Right renal pelvis (tissue), 4 donors: ENCODE measurements around the gene OBP2A. TPM values are rescaled to one million over a fixed set of nuclear protein-coding genes. Genes with fewer than 3 reads are reported as not detected.

Experiments used
- DNase-seq, 4 donors: peaks; one replicate each; pipeline ENCODE4 v3.0.0-alpha.2; 2013; ENCODE audit warnings: low read depth in 4 of 4, low spot score in 3 of 4, missing footprints in 1 of 4
- polyA plus RNA-seq, 4 donors: library from polyadenylated mRNA; unstranded; fragments of 120-200 nt; gene quantifications; one replicate each; pipeline ENCODE4 v1.2.1, GENCODE V29; 2013; ENCODE audit not compliant: insufficient read length in 4 of 4

OBP2A gene
- polyA plus RNA-seq, 4 donors, result 0.27 to 0.76 (median 0.33) TPM

DNA sequence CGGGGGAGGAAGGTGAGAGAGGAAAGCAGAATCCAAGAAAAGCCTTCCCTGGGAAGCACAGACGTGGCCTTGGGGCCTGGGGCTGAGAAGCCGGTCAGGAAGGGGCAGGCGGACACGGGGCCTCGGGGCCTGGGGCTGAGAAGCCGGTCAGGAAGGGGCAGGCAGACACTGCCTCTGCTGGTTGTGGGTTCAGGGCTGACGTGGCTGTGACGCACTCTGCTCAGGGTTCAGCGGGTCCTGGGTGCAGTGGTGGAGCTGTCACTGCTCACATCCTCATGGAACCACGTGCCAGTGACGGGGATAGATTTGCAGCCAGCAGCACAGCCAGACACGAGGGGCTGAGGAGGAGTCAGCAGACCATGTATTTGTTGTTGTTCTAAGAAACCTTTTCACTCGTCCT, 28.4 kb downstream of the OBP2A start:
- DNase-seq, result no peak

DNA sequence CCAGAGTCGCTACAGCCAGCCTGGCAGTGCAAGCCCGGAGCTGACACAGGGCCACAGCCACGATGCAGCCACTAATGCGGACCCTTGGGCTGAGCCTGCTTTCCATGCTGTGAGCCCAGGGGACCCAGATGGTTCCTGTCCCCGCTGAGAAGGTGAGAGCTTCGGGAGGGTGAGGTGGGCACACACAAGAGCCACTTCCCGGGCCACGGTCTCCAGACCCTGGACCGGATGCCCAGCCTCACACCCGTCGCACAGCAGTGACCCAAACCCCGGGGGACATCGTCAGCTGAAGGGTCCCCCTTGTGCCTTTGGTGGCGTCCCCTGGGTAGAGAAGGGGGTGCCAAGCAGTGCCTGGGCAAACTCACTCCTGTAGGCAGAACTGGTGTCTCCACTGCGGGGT, 29.0 kb downstream of the OBP2A start:
- no peak for DNase-seq

DNA sequence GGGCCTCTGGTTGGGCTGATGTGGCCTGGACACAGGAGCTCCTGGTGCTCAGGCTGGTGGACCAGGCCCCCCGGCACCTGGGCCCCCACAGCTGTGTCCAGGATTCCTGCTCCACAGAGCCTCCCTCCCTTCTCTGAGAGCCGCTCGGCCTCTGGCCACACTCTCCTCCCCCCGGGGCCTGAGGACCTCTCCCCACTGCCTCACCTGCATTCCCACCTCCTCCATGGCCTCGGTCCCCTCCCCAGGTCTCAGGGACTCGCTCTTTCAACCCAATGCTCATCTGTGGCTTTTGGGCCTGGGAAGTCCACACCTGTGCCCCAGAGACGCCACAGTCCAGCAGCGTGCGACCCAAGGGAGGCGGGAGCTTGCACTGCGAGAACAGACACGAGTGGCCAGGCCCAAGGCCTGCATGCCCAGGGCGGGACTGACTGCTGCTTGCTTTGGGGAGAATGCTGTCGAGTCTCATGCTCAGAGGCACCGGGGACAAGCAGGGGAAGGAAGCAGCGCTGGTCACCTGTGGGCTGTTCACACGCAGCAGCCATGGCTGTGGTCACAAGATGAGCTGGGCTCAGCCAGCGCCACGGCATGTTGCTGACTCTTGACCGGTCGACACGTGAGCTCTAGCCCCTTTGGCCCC, 30.2 kb downstream of the OBP2A start:
- no peak for DNase-seq

DNA sequence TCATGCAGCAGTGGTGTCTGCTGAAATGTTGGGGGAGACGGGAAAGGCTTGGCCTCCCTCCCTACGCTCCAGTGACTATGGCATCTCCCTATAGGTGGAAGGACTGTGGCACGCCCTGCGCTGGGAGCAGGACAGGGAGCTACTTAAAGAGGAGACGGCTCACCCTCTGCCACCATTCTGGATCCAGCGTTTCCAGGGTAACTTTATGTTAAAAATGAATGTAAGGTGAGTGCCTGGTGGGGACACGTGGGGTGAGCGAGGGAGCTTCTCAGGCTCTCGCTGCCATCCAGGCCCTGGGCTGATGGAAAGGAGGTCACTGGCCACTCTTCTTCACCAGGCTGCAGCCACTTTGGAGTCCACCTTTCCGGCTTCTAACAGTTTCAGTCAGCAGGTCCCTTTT, 31.3 kb downstream of the OBP2A start:
- no peak for DNase-seq

DNA sequence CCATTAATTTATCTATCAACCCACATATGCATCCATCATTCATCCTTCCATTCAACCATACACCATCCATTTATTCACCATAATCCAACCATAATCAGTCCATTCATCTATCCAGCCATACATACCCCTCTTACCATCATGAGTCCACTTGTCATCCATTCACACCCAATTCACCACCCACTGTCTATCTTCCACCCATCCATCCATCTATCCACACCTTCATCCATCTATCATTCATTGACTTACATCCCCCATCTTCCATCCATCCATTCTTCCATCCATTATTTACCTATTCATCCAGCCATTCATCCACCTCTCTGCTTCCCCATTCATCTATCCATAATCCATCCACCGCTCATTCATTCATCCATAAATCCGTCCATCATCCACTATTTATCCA, 33.4 kb downstream of the OBP2A start:
- DNase-seq, result no peak

DNA sequence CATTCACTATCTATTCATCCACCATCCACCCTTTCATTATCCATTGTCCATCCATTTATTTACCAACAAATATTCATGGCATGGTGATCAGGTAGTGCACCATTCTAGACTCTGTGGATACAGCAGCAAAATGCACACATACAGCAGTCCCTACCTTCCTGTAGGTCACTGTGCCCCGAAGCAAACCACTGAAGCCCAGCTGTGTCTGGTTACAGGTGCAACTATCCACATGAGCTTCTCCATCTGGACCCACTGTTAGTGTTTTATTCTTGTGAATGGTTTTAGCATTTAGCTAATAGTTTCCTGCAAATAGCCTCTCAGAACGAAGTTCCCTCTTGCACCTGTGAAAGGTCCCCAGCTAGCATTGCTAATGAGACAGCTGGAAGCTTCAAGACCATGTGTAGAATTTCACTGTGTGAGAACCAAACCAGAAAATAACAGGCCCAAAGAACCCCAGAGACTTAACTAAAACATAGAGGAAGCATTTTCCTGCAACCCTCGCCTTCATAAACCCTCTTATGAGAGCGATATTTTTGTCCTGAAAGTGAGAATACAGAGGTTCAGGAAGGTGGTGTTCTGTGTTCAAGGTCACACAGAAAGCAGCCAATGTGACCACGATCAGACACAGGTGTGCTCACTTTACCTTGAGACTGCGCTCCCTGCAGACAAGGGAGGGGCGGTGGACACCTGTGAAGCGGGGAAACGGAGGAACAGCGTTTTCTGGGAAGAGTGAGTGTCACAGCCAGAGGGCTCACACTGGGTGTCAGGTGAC, 34.1 kb downstream of the OBP2A start:
- no peak for DNase-seq

DNA sequence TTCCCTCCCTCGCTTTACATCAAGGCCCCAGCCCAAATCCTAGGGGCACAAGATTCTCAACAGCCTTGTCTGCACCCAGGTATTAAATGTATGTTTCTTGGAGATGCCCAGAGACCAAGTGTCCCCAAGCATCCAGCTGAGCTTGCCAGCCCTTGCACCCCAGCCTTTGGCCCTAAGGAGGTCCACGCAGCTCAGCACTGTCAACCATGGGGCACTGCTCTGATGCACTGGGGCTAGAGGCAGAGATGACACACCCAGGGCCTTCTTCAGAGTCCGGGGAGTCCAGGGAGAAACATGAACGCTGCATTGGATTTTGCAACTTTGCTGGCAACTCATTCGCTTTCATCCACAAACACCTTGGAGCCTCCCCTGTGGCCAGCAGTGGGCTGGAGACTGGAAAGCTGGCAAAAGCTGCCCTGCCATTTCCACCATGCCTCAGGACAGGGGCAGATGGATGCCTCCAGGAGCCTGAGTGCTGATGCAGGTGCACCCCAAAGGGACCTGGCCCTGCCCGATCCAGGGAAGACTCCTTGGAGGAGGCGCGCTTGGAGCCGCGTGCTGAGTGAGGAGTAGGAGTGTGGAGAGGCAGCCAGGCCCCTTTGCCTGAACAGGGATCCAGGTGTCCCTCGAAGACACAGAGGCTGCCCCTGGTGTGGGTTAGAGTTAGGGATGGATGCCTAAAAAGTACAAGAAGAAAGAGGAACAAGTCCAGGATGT, 34.9 kb downstream of the OBP2A start:
- no peak for DNase-seq

DNA sequence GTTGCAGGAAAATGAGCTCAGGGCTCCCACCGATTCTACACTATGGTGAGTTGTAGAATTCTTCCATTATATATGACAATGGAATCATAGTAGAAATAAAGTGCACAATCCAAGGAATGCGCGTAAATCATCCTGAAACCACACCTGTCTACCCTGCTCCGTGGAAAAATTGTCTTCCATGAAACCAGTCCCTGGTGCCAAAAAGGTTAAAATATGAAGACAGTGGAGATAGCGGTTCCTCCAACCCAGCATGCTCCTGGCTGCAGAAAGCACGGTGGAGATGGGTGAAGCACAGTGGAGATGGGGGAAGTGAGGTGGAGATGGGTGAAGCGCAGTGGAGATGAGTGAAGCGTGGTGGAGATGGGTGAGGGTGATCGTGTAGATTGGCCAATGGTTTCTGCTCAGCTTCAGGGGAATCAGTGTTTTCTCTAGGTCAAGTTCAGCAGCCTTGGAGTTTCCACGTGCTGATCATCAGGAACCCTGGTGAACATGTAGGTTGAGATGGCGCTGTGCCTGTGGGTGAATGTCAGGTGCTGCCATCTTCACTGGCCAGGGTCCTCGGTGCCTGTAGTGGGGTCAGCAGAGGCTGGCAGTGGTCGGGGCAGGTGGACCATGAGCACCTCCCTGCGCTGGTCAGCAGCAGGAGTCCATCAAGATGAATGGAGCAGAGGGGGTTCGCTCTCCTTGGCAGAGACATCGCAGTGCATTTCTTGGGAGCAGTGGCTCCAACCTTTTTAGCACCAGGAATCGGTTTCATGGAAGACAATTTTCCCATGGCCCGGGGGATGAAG, 35.9 kb downstream of the OBP2A start:
- no peak for DNase-seq

DNA sequence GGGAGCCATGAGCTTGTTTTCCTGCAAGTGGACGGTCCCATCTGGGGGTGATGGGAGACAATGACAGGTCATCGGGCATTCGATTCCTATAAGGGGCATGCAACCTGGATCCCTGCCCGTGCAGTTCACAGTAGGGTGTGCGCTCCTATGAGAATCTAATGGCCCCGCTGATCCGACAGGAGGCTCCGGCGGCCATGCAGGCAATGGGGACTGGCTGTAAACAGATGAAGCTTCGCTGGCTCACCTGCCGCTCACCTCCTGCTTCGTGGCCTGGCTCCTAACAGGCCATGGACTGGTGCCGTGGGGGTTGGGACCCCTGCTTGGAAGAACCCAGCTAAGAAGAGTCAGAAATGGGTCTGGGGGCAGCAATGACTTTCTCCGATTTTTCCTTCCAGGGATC, 36.6 kb downstream of the OBP2A start:
- DNase-seq, result no peak

DNA sequence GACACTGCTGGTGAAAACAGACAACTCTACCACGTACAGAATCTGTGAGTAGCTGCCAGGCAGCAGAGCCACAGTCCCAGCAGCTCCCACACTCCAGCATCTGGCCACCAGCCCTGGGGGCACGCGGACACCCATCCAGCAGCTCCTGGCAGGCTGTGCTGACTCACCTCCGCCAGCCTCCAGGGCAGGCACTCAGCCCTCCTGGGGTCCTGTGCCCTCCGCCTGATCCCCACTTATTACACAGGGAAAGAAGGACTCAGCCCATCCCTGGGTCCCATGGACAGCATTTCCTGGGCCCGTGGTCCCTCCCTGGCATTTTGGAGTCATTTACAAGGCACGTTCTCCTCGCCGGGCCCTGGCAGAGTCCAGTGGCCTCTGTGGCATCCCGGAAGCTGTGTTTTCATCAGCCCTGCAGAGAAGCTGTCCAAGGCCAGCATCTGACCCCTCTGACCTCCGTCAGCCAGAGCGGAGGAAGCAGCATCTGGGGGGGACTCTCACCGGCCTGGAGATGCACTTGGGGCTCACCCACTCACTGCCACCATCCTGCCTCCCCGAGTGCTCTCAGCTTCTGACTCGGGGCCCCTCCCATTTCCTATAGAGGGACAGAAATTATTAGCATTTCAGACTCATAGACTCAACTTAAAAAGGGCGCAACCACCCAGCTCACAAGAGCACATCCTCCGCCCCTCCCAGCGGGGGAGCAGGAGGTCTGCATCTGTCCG, 37.2 kb downstream of the OBP2A start:
- no peak for DNase-seq

DNA sequence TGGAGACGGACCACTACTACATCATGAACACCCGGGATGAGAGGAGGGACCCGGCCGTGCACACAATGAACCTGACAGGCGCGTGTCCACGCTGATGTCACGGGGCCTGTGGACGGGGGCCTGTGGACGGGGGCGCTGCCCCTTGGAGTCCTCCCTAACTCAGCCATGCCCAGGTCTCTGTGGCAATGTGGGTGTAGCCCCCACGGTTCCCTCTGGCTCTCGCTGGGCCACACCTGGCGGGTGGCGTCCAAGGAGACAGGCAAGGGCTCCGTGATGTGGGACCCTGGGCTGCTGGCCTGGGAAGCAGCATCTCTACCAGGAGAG, 37.7 kb downstream of the OBP2A start:
- no peak for DNase-seq

DNA sequence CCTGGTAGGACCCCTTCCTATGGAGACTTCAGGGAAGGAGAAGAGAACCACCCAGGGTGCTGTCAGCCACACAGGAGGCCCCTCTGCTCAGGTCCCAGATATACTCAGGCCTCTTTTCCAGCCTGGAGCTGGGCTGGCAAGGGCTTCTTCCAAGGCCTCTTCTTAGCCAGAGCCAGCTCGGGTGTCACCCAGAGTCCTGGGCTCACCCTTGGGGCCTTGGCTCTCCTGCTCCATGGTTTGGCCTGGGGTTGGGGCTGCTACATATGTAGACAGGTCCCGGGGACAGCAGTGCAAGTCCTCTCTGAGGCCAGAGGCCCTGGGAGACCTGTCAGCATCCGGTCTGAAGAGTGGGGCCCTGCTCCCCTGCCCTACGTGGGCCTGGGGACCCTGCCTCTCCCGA, 38.4 kb downstream of the OBP2A start:
- no peak for DNase-seq

DNA sequence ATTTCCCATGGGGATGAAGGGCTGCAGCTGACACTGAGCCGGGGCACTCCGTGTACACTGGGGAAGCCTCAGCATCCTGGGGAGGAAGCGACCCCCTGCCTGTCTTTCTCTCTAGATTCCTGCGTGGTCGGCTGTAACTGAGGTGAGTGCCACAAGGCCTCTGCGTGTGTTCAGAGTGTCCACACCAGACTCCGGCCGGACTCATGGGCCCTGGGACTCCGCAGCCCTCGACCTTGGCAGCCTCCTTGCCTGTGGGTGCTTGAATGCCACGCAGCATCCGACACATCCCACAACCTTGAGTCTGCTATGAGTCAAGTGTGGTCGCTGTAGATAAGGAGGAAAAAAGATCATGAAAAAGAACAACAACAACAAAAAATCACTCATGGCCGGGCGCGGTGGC, 39.0 kb downstream of the OBP2A start:
- DNase-seq, result no peak

DNA sequence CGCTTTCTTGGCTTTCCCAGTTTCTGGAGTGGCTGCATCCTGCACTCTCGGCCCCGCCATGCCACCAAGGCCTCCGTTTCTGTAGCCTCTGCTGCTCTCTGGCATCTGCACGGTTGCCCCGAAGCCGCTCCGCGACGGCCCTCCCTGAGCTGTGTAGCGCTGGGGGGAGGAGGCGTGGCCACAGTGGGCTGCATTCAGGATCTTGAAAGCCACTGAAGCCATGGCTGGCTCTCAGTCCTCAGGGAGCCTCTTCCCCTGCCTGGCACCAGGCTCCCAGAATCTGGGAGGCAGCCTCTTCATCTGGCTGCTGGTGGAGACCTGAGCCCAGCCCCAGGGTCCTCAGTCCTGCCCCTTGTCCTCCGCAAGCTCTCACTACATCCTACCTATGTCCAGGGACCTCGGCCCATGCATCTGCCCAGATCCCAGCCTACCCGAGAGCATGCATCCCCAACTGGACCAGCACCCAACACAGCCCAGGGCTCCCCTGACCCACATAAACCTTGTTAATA, 40.7 kb downstream of the OBP2A start:
- no peak for DNase-seq

DNA sequence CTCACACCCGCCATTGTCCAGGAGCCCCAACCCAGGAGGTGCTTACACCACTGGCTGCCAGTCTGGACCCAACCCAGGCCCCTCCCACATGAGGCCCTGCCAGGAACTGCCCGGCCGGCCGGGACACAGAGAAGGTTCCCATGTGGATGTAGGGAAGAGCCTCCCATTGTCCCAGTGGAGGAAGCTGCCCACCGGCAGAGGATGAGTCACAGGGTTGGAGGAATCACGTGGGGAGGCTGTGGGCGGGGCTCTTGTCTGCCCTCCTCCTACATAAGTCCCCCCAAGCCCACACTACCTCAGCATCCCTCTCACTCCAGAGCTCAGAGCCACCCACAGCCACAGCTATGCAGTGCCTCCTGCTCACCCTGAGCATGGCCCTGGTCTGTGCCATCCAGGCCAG, 41.7 kb downstream of the OBP2A start:
- no peak for DNase-seq

DNA sequence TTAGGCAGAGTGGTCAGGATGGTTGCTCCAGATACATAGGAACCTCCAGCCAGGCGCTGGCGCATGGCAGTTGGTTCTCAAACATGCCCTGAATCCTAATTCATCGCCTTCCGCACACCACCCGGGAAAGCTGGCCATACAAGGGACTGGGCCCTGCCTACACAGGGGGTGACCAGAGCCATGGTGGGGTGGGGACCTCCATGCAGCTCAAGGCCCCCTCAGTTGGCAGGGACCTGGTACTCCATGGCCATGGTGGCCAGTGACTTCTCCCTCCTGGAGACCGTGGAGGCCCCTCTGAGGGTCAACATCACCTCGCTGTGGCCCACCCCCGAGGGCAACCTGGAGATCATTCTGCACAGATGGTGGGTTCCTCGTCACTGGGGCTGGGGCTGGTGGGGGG, 42.4 kb downstream of the OBP2A start:
- no peak for DNase-seq

DNA sequence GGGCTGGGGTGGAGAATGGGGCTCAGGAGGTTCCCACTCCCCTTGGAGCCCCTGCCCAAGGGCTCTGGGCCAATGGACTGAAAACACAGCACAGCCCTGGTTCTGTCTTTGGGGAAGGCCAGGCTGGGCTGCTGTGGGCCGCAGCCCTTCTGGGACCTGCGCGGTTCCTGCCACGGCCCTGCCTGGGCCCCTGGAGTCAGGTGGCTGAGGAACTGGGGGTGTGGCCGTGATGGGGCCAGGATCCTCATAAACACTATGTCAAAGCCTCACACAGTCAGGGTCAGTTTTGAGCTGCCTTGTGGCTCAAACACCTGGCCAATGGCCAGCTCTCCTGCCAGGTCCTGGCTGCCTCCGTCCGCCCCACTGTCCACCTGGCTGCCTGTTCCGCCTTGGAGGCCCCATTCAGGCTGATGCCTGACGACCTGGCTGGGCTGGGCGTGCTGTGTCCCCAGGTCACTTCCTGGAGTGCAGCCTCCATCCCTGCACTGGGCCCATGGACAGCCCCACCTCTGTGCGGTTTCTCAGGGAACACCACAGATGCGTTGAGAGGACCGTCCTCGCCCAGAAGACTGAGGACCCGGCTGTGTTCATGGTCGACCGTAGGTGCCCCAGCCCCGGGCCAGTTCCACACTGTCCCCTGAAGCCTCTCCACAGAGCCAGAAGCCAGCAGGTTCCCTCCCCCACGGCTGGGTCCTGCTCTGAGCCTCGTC, 43.1 kb downstream of the OBP2A start:
- no peak for DNase-seq

DNA sequence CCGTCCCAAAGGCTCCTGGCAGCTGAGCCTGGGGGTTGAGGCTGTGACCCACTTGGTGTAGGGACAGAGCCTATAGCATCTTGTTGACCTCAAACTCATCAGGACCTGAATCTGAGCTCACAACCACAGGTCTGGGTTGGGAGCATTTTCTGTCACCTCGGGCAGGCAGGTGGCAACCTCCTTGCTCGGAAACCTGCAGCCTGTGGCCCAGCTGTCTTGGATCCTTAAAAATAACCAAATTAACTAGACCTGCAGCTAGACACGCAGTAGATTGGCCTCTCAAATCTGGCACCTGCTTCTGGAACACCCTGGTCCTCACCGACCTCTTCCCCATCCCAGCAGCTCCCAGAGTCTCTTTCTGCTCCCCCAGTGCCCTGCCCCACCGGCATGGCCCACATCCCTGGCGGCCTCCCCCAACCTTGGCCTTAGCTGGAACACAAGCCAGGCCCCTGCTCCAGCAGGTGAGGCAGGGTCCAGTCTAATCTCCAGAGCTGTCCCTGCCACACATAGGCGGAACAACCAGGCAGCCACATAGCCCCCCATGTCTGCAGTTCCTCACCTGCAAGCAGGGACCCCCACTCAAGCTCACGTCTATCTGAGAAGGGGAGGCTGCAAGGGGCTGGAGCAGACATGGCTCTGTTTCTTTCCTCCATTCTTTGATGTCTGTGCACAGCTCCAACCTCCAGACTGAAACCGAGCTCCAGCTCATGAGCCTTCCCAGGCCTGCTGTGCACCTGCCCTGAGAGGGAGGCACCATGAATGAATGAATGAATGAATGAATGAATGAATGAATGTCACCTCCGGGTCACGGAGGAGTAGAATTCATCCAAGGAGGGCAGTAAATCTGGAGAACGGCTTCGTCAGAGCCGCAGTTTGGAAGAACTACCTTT, 43.9 kb downstream of the OBP2A start:
- no peak for DNase-seq
